CD4-positive, alpha-beta T cell treated with Interleukin-4 for 1 hour (primary cell): ENCODE data around the gene SLC50A1.

Source experiments
- DNase-seq, 2 donors: peaks; one replicate each; pipeline ENCODE4 v3.0.0-alpha.2; 2020 to 2022

Gene SLC50A1

GRCh38 chr1:155171836-155172731 is 36.4 kb downstream of the SLC50A1 start:
- DNase-seq = peak in 1 of 2 donors; percentile 6

GRCh38 chr1:155172732-155173477 is 37.3 kb downstream of the SLC50A1 start, which contains the start of gene KRTCAP2:
Gene KRTCAP2 (minus strand): TSS chr1:155173304. CDS start chr1:155173224, 80 bp downstream.
- peak; percentile 96 to 97 for DNase-seq

- peak; percentile 66 to 76 for DNase-seq
Measured at GRCh38 chr1:155173478-155174323, 38.0 kb downstream of the SLC50A1 start, which contains the start of gene TRIM46. Gene TRIM46 (plus strand): TSS chr1:155173849. CDS start chr1:155173967, 118 bp downstream.

- peak; percentile 65 to 73 for DNase-seq
Measured at GRCh38 chr1:155174324-155175280, 39.0 kb downstream of the SLC50A1 start.

- peak in 1 of 2 donors; percentile 10 for DNase-seq
Measured at GRCh38 chr1:155175281-155175926, 39.8 kb downstream of the SLC50A1 start.

GRCh38 chr1:155175927-155176371 is 40.3 kb downstream of the SLC50A1 start:
- DNase-seq = peak; percentile 25 to 33

GRCh38 chr1:155176544-155177071 is 41.0 kb downstream of the SLC50A1 start:
- DNase-seq = peak; percentile 85 to 86

GRCh38 chr1:155177192-155177917 is 41.7 kb downstream of the SLC50A1 start:
- peak in 1 of 2 donors; percentile 2 for DNase-seq

GRCh38 chr1:155177918-155178281 is 42.2 kb downstream of the SLC50A1 start:
- peak in 1 of 2 donors; percentile 9 for DNase-seq

- peak in 1 of 2 donors; percentile 36 for DNase-seq
Measured at GRCh38 chr1:155178441-155179111, 42.9 kb downstream of the SLC50A1 start.

- no peak for DNase-seq
Measured at GRCh38 chr1:155179112-155180031, 43.7 kb downstream of the SLC50A1 start.

GRCh38 chr1:155181371-155182051 is 45.9 kb downstream of the SLC50A1 start:
- DNase-seq = no peak

GRCh38 chr1:155182052-155182550 is 46.4 kb downstream of the SLC50A1 start:
- no peak for DNase-seq

GRCh38 chr1:155183775-155184221 is 48.1 kb downstream of the SLC50A1 start:
- no peak for DNase-seq

GRCh38 chr1:155184351-155184811 is 48.7 kb downstream of the SLC50A1 start:
- no peak for DNase-seq

- peak in 1 of 2 donors; percentile 66 for DNase-seq
Measured at GRCh38 chr1:155184835-155185782, 49.5 kb downstream of the SLC50A1 start.
